ENCODE results near the gene WBP1L. TPM values are rescaled to one million over a fixed set of nuclear protein-coding genes. Genes with fewer than 3 reads are reported as not detected.

The WBP1L gene
- total and polyA plus RNA-seq, 2 experiments from 2014 or later: 7.0 to 55.7 TPM

DNA sequence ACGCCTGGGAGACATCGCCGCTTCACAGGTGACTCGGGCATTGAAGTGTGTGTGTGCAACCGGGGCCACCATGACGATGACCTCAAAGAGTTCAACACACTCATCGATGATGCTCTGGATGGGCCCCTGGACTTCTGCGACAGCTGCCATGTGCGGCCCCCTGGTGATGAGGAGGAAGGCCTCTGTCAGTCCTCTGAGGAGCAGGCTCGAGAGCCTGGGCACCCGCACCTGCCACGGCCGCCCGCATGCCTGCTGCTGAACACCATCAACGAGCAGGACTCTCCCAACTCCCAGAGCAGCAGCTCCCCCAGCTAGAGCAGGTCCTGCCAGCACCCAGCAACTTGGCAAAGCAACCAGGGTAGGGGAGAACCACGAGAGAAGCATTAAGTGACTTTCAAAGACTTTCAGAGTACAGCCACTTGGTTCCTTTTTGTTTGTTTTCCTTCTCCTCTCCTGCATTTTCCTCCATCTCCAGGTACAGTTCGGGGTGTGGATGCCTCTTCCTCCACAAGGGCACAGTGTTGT lies 69.3 kb downstream of the WBP1L start:
- Histone ChIP-seq H3K27ac (ENCODE audit: low read depth) (no peak overlapping the region), H3K36me3 (ENCODE audit: insufficient read depth) (no peaks in the 10 kb centered on the region), H3K4me2 (no peak overlapping the region), H3K4me1 (ENCODE audit: insufficient read depth) (peaks cover 26% of the 10 kb centered on the region), H4K20me1 (replicated peaks; ENCODE audit: insufficient read depth) (no peaks in the 10 kb centered on the region), H3K9me2 (ENCODE audit: insufficient read depth) (no peaks in the 10 kb centered on the region), H3K27me3 (ENCODE audit: insufficient read depth) (no peaks in the 10 kb centered on the region), H3K4me3 (no peak overlapping the region), H3F3A (replicated peaks; ENCODE audit: low read depth) (peaks cover 6% of the 10 kb centered on the region; the same call in 1 of the 2 replicates), H3K79me2 (replicated peaks; ENCODE audit: insufficient read depth) (no peaks in the 10 kb centered on the region), H2AFZ (no peak overlapping the region)
- ATAC-seq (no peak), DNase-seq (ENCODE audit: low spot score) (no peak)
- H3K27ac Mint-ChIP-seq: no peak overlapping the region
- peaks cover 9% of the 10 kb centered on the region for H3K27me3 Mint-ChIP-seq (ENCODE audit: insufficient read depth, low read depth, poor library complexity)
- no peaks in the 10 kb centered on the region for H3K9me3 Mint-ChIP-seq
- peaks cover 33% of the 10 kb centered on the region for H3K4me1 Mint-ChIP-seq
- TF ChIP-seq STAT1 (IDR thresholded peaks at IDR 0.05; ENCODE audit: unreplicated experiment): no peak
- no peak for TF ChIP-seq EZH2 (IDR thresholded peaks at IDR 0.05; ENCODE audit: low read depth, unreplicated experiment)
- no peak for TF ChIP-seq EZH2phosphoT487 (IDR thresholded peaks at IDR 0.05; ENCODE audit: unreplicated experiment)
- no peak for TF ChIP-seq JUNB (IDR thresholded peaks at IDR 0.05; ENCODE audit: unreplicated experiment)
- no peak for TF ChIP-seq ZNF462 (CRISPR knock-in tag; IDR thresholded peaks at IDR 0.05)
- TF ChIP-seq REST (IDR thresholded peaks at IDR 0.05; ENCODE audit: unreplicated experiment): no peak
- TF ChIP-seq ETS1 (IDR thresholded peaks at IDR 0.05): no peak
- no peak for TF ChIP-seq CREB1 (CRISPR knock-in tag; IDR thresholded peaks at IDR 0.05; ENCODE audit: low read depth)
- no peak overlapping the region for H3K4me3 Mint-ChIP-seq
- H3K36me3 Mint-ChIP-seq (ENCODE audit: low read depth): peaks cover 9% of the 10 kb centered on the region; the same call in 1 of the 3 replicates
